Fibroblast of skin of right quadriceps (primary cell): Measurements from ENCODE around the gene SLC11A1.

Experiments used
- DNase-seq: peaks from one replicate; pipeline ENCODE4 v3.0.0-alpha.2; 2013

SLC11A1 gene

GRCh38 chr2:218395090-218395444 lies 13.0 kb downstream of the SLC11A1 start:
- no peak for DNase-seq

- no peak for DNase-seq
These were observed 13.4 kb downstream of the SLC11A1 start for GRCh38 chr2:218395456-218395825.

- DNase-seq, result peak; percentile 98
These were observed 14.0 kb downstream of the SLC11A1 start for GRCh38 chr2:218395826-218396687.

GRCh38 chr2:218396688-218397462 lies 14.8 kb downstream of the SLC11A1 start:
- DNase-seq, result peak; percentile 75

GRCh38 chr2:218397463-218397819 lies 15.4 kb downstream of the SLC11A1 start:
- DNase-seq, result no peak

GRCh38 chr2:218397820-218398436 lies 15.9 kb downstream of the SLC11A1 start:
- peak; percentile 82 for DNase-seq

GRCh38 chr2:218398437-218399390 lies 16.6 kb downstream of the SLC11A1 start:
- peak; percentile 84 for DNase-seq

GRCh38 chr2:218399391-218400166 lies 17.5 kb downstream of the SLC11A1 start, which contains the start of gene CTDSP1:
CTDSP1 (plus strand) TSS chr2:218399868; CDS start chr2:218400091, 223 bp downstream.
- DNase-seq, result peak; percentile 98

GRCh38 chr2:218400167-218400929 lies 18.3 kb downstream of the SLC11A1 start:
- DNase-seq, result peak; percentile 33

GRCh38 chr2:218400930-218401881 lies 19.1 kb downstream of the SLC11A1 start:
- no peak for DNase-seq

GRCh38 chr2:218401890-218402289 lies 19.8 kb downstream of the SLC11A1 start:
- no peak for DNase-seq

- no peak for DNase-seq
These were observed 20.4 kb downstream of the SLC11A1 start for GRCh38 chr2:218402491-218402901.

GRCh38 chr2:218402911-218403411 lies 20.9 kb downstream of the SLC11A1 start:
- DNase-seq, result no peak

- no peak for DNase-seq
These were observed 21.7 kb downstream of the SLC11A1 start for GRCh38 chr2:218403810-218404209.

- DNase-seq, result no peak
These were observed 22.4 kb downstream of the SLC11A1 start for GRCh38 chr2:218404351-218405085.

- DNase-seq, result no peak
These were observed 23.1 kb downstream of the SLC11A1 start for GRCh38 chr2:218405086-218405745.

GRCh38 chr2:218405746-218406208 lies 23.7 kb downstream of the SLC11A1 start:
- no peak for DNase-seq
